GM21576 (cell line): ENCODE data around the gene FAM219A.

Experiments used
- ATAC-seq: cut with Tn5 transposase; IDR thresholded peaks from one replicate; pipeline ENCODE4 v1.9.1; 2021; ENCODE audit warnings: mild to moderate bottlenecking, moderate library complexity; ENCODE audit not compliant: unreplicated experiment

The FAM219A gene

GRCh38 chr9:34403554-34404380 is 54.6 kb downstream of the FAM219A start:
- ATAC-seq = no peak

- ATAC-seq = no peak
Observed at GRCh38 chr9:34400686-34401602, 57.4 kb downstream of the FAM219A start.

GRCh38 chr9:34400275-34400674 is 58.1 kb downstream of the FAM219A start:
- ATAC-seq = no peak

- no peak for ATAC-seq
Observed at GRCh38 chr9:34399729-34400128, 58.6 kb downstream of the FAM219A start.

GRCh38 chr9:34398875-34399274 is 59.5 kb downstream of the FAM219A start:
- ATAC-seq = no peak

GRCh38 chr9:34396276-34397214 is 61.8 kb downstream of the FAM219A start:
- ATAC-seq = no peak

GRCh38 chr9:34392511-34392910 is 65.9 kb downstream of the FAM219A start:
- no peak for ATAC-seq

GRCh38 chr9:34387239-34387638 is 71.1 kb downstream of the FAM219A start:
- ATAC-seq = no peak

GRCh38 chr9:34386656-34387055 is 71.7 kb downstream of the FAM219A start:
- no peak for ATAC-seq

GRCh38 chr9:34385561-34386230 is 72.7 kb downstream of the FAM219A start:
- ATAC-seq = no peak

GRCh38 chr9:34384368-34385165 is 73.8 kb downstream of the FAM219A start:
- no peak for ATAC-seq

- no peak for ATAC-seq
Observed at GRCh38 chr9:34383904-34384303, 74.5 kb downstream of the FAM219A start.

GRCh38 chr9:34382879-34383278 is 75.5 kb downstream of the FAM219A start:
- ATAC-seq = no peak

GRCh38 chr9:34382054-34382453 is 76.3 kb downstream of the FAM219A start:
- no peak for ATAC-seq

- ATAC-seq = no peak
Observed at GRCh38 chr9:34381323-34381722, 77.0 kb downstream of the FAM219A start.

GRCh38 chr9:34380511-34381315 is 77.7 kb downstream of the FAM219A start:
- peak; percentile 30 for ATAC-seq

GRCh38 chr9:34380034-34380510 is 78.3 kb downstream of the FAM219A start:
- ATAC-seq = no peak

- peak; percentile 30 for ATAC-seq
Observed at GRCh38 chr9:34379334-34380033, 78.9 kb downstream of the FAM219A start.
